A204.1 (cell line): ENCODE data around the gene KISS1.
"Not testable (repeated sequence)": the region's sequence is repeated elsewhere in the genome, so short reads cannot be mapped to it uniquely, and the experiment has no call there.

Experiments
- FAIRE-seq: peaks from 2 replicates; lab custom pipeline; 2012; peaks lifted over from hg19 to GRCh38; lab: Jason Lieb, UNC

Gene KISS1, protein sequence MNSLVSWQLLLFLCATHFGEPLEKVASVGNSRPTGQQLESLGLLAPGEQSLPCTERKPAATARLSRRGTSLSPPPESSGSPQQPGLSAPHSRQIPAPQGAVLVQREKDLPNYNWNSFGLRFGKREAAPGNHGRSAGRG

DNA sequence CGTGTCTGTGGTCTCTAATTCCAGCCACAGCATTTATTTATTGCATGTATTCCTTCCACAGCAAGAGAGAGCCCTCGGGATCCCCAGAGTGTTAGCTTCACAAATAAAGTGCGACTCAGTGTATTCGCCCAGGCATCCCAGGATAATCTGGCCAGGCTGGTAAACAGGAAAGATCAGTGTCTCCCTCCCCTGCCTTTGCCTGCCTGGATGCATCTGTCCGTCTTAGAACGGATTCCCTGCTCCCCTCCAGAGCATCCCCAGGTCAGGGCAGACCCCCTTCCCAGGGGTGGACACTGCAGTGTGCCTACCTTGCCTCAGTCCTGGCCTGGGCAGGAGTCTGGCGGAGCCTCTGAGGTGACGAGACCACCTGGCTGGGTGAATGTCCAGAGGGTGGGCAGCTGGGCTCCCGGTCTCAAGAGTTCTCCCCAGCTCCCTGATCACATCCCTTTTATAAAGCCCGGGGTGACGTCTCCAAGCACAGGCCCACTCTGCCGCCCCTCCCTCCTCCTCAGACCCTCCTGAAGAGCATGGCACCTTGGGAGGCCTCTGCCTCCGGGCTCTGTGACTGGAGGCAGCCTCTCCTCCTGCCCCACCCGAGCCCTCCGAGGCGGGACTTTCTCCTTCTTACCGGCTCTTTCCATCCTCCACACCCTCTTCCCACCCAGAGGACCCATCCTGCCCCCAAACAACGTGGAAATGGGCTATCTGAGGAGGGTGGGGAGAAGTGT is at the start of gene KISS1:
Gene KISS1, minus strand, starts transcription at position 424 of the 728 bp plus-strand sequence. CDS start 3,615 bp downstream, outside the sequence.
- FAIRE-seq, result no peak

DNA sequence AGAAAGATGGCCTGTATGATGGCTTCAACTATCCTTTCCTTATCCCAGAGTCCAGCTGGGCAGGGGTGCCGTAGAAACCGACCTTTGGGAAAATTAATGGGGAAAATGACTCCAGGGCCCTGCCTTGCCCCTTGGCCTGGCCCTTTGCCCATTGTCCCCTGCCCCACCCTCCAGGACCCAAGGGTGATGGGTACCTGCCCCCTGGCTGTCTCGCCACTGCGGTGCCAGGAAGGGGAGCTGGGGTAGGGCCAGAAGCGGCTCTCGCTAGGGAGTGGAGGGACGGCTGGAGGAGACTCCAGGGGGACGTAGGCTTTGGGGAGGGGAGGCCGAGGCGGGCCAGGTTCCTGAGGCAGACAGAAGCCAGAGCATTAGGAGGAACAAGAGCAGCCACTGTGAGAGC is 46.6 kb upstream of the KISS1 start:
- FAIRE-seq, result no peak

DNA sequence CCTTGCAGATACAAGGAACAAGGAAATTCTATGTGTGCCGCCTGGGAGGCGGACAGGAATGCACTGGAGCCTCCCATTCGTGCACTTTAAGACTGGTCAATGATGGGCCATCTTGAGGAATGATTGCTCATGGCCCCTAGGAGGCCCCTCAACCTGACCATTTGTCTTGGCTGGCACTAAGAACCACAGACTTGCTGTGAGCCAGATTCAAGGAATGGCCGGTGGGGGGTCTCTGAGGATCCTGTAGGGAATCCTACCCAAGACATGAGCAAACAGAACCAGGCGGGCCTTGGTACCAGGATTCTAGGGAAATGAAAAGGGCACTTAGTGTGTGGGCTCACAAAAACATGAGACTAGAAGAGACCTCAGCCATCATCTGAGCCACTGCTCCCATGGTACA is 45.6 kb upstream of the KISS1 start:
- no peak for FAIRE-seq

DNA sequence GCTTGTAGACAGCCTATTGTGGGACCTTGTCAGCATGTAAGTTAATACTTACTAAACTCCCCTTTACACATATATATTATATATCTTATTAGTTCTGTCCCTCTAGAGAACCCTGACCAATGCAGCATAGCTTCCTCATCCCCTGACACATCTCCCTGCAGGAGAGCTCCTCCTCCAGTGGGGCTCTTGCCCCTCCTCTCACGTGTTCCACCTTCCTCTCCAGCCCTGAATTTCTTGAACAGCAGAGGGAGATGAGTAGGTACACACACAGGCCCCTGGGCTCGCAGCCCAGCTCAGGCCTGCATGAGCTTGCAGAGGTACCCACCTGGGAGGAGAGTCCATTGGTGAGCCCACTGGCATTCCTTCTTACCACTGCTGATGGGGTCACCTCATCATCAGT is 44.8 kb upstream of the KISS1 start:
- no peak for FAIRE-seq

DNA sequence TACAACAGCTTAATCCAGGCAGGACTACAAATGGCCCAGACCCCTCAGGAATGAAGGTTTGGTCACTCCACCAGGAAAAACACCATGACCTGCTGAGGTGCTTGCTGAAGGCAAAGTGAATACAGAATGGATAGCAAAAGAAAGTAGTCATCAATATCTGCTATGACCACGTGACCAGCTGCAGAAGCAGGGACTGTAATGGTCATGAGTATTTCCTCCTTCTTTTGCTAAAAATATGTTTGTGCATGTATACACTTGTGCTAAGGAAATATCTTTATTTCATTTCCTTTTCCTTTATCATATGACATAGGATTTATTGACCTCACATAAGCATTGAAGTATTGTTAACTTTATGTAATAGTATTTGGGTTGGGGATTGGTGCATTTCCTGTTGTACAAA is 43.9 kb upstream of the KISS1 start:
- no peak for FAIRE-seq

DNA sequence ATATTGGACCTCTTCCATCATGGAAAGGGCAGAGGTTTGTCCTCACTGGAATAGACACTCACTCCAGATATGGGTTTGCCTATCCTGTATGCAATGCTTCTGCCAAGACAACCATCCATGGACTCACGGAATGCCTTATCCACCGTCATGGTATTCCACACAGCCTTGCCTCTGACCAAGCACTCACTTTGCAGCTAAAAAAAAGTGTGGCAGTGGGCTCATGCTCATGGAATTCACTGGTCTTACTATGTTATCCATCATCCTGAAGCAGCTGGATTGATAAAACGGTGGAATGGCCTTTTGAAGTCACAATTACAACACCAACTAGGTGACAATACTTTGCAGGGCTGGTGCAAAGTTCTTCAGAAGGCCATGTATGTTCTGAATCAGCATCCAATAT is 43.1 kb upstream of the KISS1 start:
- FAIRE-seq, result not testable (repeated sequence)

DNA sequence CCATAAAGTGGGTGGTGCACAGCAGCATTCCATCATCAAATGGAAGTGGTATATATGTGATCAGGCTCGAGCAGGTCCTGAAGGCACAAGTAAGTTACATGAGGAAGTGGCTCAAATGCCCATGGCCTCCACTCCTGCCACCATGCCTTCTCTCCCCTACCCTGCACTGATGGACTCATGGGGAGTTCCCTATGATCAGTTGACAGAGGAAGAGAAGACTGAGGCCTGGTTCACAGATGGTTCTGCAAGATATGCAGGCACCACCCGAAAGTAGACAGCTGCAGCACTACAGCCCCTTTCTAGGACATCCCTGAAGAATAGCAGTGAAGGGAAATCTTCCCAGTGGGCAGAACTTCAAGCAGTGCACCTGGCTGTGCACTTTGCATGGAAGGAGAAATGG is 42.2 kb upstream of the KISS1 start:
- not testable (repeated sequence) for FAIRE-seq

DNA sequence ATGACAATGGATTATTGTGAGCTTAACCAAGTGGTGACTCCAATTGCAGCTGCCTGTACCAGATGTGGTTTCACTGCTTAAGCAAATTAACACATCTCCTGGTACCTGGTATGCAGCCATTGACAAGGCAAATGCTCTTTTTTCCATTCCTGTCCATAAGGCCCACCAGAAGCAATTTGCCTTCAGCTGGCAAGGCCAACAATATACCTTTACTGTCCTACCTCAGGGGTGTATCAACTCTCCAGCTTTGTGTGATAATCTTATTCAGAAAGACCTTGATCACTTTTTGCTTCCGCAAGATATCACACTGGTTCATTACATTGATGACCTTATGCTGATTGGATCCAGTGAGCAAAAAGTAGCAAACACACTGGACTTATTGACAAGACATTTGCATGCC is 41.2 kb upstream of the KISS1 start:
- not testable (repeated sequence) for FAIRE-seq

DNA sequence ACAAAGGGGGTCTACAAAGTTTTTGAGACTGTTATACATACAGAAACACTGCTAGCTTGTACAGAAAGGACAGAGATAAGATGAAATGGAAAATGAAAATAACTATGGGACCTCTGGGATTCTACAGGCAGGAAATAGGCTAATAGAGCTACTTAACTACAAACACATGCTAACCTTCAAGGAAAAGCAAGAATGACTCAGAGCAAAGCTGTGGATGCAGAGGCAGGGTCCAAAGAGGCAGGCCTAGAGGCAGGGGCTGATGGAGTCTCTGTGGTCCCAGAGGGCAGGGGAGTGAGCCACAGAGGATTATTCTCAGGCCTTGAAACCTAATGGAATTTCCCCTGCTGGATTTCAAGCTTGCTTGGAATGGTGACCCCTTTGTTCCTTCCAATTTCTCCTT is 36.2 kb upstream of the KISS1 start:
- FAIRE-seq, result no peak

DNA sequence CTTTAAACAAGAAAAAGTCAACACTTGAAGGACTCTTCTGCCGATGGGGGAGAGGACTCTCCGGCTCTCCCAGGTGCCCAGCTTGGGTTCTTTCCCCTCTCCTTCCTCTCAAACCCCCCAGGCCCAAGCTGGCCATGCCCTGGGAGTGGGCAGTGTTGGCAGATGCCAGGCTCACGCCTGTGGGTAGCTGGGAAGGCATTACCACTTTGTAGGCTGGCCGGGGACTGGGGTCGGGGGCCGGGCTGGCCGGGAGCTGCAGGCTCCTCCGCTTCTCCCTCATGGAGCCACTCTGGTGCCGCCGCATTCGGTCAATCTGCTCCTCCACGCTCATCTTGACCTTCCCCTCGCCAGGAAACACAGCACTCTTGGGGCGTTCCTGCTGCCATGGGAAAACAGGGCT is 33.9 kb upstream of the KISS1 start:
- FAIRE-seq, result no peak

DNA sequence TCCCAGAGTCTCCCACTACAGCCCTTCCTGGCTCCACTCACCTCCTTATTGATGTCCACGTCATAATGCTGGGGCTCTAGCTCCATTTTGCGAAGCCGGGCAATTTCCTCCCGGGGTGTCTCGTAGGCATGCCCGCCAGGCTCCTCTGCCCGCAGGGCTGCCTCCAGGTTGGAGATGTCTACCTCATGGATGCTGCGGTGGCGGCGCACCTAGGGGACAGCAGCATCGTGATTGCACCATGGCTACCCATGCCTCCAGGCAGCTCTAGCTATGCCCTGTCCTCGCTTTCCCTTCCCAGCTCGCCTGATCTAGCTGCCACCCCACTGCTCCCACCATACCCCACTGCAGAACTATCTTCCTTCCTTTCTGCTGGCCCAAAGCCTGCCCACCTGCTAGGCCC is 32.6 kb upstream of the KISS1 start:
- FAIRE-seq, result no peak

DNA sequence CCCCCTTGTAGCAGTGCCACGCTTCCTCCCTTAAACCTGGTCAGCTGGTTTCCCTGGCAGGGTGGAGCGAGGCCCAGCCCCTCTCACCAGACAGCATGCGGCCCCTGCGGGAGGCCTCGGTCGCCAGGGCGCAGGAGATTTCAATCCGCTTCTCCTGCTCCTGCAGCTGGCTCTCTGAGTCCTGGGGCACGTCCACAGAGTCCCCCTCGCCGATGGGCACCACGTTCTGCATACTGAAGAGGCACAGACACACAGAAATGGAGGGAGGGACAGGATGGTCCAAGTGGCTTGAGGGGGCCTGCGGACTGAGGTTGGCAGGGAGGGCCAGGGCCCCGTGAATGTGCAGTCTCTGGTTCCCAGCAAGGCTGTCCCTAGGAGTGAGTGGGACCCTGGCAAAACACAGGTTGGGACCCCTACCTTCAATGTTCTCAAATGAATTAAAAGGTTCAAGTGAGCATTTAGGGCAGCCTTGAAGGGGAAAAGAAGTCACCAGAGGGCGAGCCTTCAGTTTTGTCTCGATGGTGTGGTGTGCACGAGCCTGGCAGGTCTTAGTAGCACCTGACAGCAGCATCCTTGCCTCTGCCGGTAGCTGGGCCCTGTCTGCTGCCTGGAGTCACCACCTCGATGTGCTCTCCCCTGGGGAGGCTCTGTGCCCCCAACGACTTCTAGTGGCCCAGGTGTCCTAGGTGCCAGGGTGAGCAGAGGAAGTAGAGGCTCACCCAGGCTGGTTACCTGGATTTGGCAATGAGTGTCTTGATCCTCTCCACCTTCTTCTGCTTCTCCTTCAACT is 31.9 kb upstream of the KISS1 start:
- FAIRE-seq, result no peak

DNA sequence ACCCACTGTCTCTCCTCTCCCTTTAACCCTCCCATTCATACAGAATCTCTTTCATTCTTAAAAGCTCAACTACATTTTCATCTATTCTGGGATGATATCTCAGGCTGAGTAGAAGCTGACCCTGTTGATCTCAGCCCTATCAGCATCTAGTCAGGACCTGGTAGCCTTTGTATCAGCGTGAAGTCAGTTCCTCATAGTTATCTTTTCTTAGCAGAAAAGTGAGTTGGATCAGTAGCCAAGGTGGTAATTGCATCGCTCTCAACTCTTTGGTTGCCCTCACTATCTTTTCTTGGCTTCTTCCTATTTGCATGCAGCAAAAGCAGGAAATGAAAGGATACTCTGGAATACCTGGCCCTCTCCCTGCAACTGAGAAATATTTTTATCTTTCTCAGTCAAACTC is 31.1 kb upstream of the KISS1 start:
- FAIRE-seq, result no peak

DNA sequence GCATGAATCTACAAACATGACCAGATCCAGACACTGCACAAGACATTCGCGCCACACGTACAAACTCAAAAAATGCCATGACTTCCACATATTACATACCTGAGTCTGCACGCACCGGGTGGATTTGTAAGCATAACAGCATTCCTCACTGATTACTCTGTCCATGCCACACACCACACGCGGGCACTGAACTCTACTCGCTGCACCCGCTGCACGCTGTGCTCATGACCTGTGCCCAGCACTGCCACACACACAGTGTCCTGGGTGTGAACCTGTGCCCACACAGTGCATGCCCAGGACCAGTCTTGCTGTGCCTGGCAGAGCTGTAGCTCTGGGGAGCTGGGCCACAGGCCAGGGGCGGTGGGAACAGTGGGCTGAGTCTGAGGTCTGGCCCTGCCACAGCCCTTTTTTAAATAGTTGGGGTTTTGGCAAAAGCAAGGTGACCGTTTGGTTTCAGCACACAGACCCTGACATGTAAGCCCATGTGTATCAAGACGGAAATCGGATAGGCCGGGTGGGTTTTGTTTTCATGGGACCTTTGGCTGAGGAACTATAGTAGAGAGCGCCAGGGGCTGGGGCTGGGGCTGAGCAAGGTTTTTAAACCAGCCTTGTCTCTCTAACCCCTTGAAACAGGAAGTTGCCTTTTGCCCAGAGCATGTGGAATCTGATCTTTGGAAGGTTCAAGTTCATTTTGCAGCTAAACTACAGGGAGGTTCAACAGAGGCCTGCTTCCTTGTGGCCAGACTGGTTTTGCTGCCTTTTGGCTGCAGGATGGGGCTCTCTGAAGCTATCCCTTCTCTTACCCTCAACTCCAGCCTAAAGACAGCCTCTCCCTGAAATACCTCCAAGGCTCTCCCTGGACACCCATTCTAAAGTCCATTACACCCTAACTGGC is 29.8 kb upstream of the KISS1 start:
- no peak for FAIRE-seq

DNA sequence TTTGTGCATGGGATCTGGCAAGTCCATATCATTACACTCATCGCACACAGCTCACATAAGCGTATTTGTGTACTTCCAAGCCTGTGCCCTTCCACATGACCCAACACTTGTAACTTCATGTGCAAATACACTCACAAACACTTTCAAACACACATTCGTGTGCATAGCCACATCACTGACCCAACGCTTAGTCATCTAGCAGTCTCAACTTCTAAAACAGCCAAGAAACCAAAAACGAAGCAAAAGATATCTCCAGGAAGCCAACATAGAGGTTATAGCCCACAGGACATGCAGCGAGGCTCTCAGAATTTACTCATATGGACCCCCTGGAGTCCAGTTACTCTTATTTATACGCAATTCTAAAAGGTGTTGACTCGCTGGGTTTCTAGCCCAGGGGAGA is 28.4 kb upstream of the KISS1 start:
- FAIRE-seq, result no peak

DNA sequence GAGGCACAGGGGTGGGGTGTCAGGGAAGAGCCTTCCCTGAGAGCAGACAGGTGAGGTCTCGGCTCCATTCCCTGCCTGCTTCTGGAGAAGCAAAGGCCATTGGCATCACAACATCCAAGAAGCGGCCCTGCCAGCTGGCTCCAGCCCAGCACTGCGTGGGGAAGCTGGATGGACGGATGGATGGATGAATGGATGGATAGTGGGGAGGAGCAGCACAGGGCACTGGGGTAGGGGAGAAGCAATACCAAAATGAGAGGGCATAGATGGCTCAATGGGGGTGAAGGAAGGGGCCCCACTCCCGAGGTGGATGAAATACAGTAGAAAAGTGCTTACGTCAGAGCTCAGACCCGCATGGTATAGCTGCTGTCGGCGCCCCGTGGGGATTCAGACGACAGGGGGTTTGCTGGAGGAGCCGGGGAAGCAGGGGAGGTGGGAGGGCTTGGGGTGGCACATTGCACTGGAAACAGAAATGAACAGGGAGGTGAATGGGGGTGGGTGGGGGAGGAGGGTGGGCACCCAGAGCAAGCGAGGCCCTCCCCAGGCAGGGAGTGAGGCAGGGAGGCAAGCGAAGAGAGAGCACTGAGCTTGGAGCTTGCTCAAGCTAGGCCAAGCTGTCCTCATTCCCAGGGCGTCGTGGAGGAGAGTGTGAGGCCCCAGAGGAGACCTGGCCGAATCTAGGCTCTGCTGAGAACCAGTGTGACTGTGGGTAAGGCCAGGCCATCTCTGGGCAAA is 27.0 kb upstream of the KISS1 start:
- FAIRE-seq, result no peak

DNA sequence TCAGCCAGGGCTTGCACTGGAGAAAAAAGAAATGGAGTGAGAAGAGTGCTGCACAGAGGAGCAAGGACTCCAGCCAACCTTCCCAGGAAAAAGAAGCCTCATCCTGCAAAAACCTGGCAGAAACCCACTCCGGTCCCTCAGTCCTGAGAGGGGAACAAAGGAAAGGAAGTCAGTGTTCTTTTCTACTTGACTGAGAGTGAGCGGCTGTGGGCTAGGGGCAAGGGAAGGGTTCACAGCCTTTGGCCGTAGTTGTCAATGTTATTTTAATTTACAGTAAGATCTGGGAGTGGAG is 26.4 kb upstream of the KISS1 start:
- FAIRE-seq, result no peak

DNA sequence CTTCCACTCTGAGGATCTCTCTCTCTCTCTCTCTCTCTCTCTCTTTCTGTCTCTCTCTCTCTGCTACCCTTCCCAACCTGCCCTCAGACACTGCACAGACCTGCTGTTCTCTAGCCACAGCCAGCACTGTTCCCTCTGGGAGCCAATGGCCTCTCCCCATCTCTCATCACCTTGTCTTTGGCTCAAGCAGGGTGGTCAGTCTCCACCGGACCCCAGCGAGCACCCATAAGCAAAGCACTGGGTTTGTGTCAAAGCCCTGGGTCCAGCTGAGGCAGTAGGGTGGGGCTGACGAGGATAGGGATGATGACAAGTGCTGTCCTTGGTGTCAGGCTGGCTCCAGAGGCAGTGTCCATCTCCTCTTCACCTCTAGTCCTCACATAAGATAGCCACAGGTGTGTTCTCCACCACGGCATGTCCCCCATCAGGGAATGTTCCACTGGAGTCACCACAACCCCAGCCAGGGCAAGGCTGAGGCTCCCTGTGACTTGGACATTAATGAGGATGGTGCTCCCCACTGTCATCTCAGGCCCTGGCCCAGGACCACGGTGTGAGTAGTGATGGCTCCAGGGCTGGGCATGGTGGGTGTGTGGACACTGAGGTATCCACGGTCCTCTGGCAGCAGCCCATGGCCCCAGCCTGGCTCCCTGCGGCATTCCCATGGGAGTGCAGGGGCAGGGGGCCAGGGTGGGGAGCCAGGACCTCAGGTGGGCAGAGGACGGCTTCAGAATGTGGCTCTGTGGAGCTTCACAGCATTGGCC is 25.9 kb upstream of the KISS1 start:
- no peak for FAIRE-seq

DNA sequence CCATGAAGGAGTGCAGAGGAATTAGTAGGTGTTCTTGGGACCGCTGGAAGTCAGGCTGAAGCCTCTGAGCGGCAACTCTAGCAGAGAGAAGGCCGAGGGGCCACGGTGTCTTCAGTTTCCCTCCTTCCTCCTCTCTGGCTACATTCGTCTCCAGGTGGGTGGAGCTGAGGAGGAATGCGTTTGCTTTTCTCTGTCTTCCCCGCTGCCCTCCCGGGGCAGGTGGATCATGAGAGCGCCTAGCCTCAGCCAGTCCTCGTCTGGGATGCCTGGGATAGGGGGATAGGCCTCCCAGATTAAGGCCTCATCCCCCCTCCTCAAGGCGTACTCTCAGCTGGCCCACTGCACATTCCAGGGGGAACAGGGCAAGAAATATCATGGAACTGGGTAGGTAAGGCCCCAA is 25.0 kb upstream of the KISS1 start:
- FAIRE-seq, result no peak

DNA sequence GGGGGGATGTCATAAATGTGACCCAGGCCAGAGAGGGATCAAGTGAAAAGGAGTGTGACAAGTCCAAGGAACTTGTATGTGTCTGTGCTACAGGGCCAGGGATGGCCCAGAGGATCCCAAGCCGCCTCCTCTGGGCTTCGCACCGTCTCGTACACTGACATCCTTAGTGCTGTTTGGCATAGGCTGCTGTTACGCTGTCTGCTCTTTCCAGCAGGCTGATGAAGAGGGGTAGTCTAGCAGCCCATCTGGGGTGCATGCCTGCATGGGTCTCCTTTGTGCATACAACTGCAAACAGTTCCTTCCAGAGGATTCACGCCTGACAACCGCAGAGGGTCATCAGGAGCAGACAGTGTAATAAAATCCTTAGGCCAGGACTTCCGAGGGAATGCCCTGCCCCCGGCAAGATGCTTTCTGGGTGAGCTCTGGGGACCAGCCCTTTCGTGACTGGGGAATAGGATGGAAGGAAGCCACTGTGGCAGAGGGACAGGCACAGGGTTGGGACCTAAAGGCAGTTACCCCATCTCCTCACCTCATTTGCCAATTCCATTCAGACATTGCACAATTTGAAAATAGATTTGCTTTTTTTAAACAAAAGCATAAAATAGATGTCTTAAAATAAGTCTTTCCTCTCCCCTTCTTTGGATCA is 23.8 kb upstream of the KISS1 start:
- FAIRE-seq, result no peak

DNA sequence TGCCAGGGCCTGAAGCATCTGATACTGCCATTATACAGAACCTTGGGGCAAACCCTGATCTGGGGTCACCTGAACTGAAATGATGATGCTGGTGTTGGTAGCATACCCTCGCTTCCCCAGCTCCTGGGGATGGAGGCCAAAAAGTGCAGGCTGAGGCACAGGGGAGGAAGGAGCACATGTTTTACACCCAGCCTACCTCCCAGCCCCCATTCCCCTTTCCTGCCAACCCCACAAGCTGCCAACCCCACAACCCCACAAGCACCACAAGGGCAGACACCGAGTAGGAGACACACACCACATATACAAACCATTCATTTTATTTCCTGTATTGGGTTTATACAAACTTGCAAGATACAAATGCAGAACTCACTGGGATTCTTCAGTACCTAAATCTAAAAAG is 22.3 kb upstream of the KISS1 start:
- no peak for FAIRE-seq
